GM18511 (cell line): ENCODE results near the gene DNMT3A.
A peak's percentile ranks its signal among the peaks of the same experiment; 100 is the strongest.

Experiments used
- ATAC-seq: cut with Tn5 transposase; IDR thresholded peaks from one replicate; pipeline ENCODE4 v1.9.1; 2021; ENCODE audit warnings: mild to moderate bottlenecking, moderate library complexity; ENCODE audit not compliant: unreplicated experiment

DNMT3A gene

DNA sequence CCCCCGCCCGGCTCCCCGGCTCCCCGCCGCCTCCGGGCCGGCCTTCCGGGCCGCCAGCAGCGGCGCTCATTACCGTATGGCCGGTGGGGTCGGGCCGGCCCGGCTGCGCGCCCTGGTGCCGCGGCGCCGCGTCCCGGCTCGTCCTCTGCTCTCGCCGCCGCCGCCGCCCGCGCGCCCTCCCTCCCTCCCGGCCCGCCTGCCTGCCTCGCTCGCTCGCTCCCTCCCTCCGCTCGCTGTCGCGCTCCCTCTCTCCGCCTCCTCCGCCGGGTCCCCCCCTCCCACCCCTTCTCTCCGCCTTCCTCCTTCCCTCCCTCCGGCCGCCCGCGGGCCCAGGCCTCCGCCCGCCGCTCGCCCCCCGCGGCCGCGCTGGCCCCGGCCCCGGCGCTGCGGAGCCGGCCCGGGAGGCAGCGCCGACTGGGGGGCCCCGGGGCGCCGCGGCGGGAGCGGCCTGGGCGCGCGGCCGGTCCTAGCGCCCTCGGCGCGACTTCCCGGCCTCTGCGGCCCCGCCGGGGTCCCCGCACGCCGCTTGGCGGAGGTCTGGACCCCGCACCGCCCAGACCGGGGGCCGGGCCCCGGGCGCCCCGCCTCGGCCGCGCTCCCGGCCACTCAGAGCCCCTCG, at the start of gene DNMT3A:
Gene DNMT3A, minus strand, starts transcription at position 173 of the 619 bp plus-strand sequence. CDS start 27,941 bp downstream, outside the sequence.
- ATAC-seq = peak; percentile 40

DNA sequence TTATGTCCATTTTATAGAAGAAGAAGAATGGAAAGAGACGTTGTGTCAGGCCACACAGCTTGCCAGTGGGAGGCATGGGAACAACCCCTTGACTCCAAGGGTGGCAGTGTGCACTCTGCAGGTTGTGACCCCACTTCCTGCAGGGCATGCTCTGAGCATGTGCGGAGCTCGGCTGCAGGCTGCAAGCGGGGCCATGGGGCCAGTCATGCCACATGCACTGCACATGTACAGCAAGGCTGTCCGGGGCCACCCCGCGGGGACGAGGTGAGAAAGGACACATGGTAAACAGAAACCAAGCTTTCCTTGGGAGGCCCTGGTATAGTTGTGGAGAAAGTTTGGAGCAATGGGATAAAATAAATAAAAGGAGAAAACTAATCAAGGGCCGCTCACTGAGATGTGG, 47.4 kb upstream of the DNMT3A start:
- ATAC-seq = no peak

DNA sequence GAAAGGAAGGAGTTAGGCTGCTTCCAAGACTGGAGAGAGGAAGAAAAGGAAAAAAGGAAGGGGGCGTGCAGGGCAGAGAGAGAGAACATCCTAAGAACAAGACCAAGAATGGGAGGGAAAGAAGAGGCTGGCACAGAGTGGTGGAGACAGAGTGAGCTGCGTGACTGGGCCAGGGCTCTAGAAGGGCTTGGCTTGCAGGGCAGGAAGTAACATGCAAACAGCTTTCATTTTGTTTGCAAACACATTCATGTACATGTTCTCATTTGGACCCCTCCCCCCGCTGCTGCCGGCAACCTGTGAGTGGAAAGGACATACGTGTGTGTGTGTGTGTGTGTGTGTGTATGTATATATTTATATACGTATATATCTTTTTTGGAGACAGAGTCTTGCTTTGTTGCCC, 46.8 kb upstream of the DNMT3A start:
- ATAC-seq = no peak

DNA sequence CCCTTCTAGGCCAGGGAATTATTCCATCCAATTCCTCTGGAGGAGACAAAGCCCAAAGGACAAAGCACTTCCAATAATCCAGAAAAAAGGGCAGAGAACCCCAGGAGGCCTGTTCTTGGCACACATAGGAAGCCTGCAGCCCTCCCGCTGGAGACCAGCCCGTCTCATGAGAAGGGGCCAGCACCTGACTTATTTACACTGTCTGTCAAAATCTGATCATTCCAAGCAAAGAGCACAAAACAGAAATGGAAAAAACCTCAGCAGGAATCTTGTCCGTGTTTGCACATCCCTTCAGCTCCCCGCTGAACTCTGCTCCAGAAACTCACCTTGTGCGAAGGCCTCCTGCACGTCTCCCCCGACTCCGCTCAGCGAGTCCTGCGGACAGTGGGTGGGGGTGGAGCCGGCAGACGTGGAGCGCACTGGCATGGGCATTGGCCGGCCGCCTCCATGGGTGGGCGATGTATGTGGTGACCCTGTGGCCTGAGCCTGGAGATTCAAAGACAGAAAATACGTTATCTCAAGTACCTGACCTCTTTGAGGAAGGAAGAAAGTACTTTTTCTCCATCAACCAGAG, 46.2 kb upstream of the DNMT3A start:
- ATAC-seq = no peak

DNA sequence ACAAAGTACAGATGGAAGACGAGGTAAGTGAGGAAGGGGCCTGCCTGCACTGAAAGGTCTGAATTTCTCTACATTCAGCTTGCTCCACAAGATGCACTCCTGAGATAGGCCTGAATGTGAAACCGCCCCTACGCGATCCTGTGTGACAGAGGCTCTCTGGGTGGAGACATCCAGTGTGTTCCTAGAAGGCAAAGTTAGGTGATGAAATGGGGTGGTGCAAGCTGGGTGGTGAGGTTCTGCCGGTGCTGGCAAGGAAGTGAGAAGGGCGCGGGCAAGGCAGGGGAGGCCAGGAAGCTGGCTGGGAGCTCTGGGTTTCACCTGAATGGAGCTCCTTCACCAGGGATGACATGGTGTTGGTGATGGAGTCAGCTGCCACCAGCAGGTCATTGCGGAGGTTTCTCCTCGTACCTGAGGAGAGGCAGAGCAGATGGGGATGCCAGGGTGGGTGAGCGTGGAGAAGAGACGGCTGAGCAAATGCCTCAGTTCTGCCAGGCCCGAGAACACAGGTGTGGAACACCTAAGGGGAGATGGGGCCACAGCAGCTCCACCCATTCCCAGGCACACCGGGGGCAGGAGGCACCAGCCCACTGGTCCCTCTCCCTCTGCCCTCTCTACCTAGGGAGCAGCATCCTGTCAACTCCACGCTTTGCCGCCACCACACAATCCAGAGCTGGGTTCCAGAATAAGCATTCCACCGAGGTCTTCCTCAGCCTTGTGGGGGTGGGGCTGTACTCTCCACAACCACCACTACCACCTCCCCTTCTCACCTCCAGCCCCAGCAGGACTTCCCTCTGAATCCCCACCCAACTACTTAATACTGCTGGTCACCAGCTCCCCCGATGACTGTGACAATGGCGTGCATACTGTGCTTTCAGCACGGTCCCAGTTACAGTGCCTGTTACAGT, 45.5 kb upstream of the DNMT3A start:
- no peak for ATAC-seq

DNA sequence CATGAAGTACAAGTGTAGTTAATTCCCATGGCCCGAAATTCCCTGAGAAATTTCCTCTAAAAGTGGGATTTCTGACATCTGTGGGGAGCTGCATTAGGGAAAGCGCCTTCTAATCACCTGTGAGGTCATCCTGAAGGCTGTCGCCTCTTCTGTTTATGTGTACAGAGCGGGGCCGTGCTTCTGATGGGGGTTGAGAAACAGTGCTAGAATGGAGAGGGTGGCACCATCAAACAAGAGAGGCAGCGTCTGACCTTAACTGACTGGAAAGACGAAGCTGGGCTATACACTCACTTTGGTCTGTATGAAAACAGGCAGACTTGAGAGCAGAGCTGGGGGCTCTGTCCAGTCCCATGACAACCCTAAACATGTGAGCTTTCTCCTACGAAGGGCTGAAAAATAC, 44.2 kb upstream of the DNMT3A start:
- ATAC-seq = no peak

DNA sequence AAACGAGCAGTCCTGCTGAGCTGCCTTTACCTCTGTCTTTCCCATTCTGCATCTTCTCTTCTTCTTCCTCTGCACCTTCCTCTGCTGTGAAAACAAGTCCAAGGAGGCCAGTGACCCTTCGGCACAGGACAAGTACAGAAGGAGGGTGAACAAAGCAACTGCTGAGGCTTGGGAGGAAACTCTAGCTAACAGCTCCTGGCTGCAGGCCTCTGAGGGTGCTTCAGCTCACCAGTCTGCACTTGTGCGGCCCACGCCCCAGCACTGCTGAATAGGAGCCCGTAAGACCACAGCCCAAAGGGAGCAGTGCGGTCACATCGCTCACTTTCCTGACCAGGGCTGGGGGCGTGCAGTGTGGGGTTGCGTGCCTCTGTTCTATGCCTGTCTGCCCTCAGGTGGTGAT, 42.1 kb upstream of the DNMT3A start:
- no peak for ATAC-seq

DNA sequence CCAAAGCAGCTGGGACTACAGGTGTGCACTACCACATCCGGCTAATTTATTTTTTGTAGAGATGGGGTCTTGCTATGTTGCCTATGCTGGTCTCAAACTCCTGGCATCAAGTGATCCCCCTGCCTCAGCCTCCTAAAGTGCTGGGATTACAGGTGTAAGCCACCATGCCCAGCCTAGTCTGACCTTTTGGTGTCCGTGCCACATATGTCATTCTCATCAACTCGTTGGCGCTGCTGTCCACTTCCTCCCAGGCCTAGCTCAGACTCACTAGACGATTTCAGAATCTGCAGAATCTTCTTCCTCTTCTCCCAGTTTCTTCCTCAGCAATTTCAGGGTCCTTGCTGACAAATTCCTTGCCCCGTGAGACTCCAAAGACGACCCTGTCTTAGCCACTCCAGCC, 39.8 kb upstream of the DNMT3A start:
- ATAC-seq = no peak

DNA sequence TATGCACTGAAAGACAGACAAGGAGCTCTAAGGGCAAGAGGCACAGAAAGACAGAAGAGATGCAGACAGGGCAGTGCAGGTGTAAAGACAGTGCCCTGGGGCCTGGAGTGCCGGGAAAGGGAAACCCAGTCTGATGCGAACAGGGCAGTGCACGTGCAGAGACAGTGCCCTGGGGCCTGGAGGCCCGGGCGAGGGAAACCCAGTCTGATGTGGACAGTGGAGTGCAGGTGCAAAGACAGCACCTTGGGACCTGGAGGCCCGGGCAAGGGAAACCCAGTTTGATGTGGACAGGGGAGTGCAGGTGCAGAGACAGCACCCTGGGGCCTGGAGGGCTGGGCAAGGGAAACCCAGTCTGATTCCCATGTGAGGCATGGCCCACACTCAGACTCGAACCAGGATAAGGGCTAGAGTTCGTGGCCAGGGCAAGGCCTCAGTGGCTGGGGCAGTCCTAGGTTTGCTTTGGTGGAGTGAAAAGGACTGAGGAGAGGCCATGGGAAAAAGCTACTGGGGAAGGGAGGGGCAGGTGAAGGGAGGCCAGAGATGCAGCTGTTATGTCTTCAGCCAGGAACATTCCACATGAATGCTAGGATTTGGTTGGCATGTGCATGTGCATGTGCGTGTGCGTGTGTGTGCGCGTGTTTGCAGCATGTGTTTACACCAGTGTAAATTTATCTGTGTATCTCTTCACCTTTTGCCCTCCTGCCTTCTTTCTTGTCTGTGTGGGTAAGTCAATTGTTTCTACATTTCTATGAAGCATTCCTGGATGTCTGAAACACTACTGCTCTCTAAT, 39.1 kb upstream of the DNMT3A start:
- no peak for ATAC-seq

DNA sequence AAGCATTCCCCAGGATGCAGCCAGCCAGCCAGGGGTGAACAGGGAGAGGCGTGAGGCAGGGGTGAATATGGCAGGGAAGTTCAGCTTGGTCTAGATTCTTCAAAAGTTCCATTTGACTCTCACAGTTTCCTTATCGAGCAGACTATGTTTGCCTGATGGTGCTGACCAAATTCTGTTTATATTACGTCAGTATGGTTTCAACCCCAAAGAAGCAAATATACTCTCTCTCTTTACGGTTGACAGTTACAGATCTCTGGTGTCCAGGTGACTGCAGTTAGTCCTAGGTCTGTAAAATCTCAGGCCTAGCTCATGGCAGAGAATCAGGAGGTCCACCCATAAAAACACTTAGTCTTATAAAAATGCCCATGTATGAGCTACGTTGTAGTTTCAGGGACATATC, 38.3 kb upstream of the DNMT3A start:
- ATAC-seq = no peak

DNA sequence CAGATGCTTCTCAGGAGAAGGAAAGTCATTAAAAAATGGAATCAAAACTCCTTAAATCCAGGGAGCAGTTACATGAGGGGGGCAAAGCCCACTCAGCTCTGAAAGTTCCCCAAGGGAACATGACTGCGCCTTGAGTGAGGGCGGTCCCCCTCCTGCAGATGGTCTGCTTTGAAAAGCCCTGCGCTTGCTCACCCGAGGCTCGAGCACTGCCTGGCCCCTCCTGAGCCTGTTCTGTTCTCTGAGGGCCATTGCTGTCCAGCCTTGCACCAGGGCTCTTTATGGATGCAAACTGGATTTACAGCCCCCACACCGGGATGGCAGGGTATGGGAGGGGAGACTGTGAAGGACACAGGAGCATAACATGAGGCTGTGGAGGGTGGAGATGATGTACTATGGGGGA, 37.8 kb upstream of the DNMT3A start:
- no peak for ATAC-seq

DNA sequence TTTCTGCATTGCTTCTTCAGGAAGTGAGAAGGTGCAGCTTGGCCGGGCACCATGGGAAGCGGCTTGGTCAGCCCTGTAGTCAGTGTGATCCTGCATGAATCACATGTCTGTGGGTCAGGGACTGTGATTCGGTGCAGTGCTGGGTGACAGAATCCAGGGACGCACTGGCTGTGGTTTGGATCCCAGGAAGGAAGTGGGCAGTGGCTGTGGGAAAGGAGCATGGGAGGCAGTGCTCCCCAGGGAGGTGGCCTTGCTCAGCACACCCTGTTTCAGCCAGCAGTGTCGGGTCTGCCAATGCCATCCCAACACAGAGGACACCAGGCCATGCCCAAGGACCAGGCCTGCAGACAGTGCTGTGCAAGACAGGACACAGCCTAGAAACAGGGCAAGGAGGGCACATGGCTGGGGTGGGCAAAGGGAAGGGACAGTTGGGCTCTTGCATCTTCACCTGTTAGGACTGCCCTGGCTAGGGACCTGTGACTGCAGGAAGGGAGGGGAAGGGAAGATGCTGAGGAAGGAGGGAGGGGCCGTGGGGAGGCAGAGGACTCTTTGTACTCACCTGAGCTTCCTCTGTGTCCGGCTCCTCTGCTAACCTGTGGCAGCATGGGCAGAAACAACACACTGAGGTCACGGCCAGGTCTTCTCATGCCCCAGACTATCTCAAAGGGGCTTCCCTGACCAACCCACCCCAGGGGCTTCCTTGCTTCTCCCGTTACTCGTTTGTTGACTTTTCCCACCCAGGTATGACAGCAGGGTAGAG, 37.2 kb upstream of the DNMT3A start:
- ATAC-seq = no peak

DNA sequence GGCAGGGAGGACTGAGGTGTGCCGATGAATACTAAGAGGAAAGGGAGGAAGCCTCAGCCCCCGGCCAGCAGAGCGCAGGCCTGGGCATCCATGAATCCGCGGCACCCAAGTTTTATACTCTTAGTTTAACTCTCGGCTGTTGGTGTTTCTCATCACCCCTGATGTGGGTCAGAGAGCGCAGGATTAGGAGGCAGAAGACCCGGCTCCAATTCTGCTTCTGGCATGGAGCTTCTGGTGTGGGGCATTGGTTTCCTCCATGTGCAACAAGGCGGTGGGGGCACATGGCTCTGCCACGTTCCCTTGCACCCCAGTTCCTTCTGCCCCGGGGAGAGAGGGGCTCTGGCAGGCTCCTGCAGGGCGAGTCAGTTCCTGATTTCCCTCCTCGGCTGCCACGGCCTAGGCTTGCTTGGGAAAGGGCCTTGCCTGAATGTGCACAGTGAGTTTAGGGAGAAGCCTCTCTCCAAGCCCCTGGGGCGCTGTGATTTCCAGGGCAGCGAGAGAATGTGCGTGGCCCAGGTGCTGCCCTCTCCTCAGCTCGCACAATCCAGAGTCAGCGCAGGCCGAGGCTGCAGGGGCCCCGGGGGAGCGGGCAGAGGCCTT, 36.2 kb upstream of the DNMT3A start:
- no peak for ATAC-seq

DNA sequence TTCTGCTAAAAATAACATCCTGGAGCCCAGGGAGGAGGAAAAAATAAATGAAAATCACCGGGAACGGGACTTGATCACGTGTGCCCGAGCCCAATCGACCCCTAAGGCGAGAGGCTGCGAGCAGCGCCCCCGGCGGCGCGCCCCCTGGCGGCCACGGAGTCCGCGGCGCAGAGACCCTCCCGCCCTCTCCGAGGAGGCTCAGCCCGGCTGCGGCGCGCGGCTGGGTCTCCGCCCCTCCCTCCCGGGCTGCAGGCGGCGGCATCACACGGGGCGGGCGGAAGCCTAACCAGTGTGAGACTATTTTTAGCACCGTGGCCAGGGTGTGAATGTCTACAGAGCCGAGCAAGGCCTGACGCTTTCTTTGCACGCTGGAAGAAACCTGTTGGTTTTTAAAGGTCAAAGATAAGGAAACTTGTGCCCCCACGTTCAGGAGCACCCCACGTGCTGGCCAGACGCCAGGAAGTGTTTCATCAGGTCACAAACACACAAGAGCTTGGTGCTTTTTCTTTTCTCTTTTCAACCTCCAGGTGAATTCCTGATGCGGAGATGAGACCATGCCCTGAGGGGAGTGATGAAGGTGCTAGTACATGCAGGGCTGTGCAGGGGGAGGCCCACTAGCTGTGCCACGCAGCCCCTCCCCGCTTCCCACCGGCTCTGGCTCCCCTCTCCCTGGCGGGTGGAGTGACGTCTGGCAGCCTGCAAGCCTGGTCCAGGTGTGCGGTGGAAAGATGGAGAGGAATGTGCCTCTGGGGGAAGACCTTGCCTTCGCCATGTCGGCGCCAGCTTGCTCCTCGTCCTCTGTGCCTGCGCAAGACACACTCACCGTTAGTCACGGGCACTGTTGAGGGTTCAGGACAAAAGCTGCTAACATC, 35.3 kb upstream of the DNMT3A start:
- peak; percentile 97 for ATAC-seq

DNA sequence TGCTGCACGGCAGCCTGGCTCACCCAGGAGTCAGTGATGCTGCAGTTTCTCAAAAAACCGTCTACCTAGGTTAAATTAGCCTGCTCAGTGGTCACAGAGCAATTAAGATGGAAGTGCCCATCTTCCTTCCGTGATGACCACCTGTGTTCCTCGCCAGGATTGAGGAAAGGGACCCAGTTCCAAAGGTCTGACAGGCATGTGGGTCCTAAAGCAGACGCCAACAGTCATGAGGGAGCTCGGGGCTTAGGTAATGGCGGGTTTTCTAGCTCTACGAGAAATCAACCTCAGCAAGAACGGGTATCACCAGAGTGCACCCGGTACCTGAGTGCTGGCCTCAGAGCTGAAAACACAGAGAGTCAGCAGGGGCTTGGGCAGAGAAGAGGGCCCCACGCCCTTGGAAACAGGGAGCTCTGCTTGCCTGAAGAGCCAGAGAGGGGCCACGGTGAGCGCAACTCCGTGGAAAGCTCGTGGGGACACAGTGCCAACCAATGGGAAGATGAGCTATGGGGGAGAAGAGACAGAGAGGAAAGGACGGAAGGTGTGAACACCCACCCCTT, 34.3 kb upstream of the DNMT3A start:
- ATAC-seq = no peak

DNA sequence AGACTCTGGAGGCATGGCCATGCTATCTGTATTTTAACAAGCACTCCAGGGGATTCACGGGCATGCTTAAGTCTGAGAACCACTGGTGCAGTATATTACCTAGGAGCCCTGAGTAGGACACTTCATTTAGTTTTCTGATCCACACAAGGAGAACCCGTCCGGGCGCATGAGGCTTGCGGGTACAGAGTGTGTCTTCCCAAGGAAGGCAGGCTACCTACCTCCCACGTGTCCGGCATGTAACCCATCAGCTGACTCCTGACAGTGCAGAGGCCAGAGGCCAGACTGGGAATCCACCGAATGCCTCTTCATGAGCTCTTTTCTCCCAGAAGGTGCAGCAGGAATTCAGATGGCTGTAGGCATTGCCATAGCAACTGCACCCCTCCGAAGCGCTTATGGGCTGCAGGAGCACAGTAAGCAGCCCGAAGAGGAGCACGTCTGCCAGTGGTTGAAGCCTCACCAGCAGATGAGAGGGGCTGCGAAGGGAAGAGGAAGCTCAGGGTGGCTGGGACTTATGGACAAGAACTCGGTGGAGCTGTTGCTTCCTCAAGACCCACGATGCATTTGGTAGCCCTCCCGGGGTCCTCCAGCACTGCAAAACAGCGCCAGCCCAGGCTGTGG, 33.8 kb upstream of the DNMT3A start:
- no peak for ATAC-seq

DNA sequence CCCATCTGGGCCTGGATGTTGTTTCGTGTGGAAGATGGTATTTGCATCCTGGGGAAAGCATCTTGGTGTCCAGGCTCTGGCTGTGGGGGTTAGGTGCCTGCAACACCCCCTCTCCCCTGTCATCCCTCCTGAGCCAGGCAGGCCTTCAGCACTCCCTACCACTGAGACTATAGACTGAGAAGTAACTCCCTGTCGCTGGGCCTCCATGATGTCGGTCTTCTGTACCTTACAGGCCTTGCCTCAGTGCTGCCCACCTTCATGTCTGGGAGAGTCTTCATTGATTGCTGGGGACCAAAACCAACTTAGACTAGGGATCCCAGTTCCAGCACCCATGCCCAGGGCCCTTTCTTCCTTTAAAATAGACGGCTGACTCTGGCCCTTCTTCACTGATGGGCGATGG, 33.1 kb upstream of the DNMT3A start:
- ATAC-seq = no peak

DNA sequence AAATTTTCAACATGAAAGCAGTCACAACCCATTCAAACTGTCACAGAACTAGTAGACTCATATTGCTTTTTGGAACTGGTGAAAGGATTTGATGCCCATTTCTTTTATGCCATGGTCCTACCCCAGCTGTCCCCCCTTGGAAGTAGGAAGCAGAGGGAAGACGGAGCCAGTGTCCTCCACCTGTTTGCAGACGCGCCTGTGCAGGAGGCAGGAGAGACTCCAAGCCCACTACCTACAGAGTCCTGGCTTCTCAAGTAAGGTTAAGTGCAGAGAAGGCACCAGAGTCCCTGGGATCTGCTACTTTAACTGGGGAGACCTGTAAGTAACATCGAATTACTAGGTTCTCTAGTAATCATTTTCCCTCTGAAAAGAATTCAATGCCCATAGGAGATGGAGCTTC, 32.7 kb upstream of the DNMT3A start:
- ATAC-seq = no peak
